ENCODE data around the gene DAGLB.
"Not testable (repeated sequence)": the region's sequence is repeated elsewhere in the genome, so short reads cannot be mapped to it uniquely, and the experiment has no call there.

Gene DAGLB

DNA sequence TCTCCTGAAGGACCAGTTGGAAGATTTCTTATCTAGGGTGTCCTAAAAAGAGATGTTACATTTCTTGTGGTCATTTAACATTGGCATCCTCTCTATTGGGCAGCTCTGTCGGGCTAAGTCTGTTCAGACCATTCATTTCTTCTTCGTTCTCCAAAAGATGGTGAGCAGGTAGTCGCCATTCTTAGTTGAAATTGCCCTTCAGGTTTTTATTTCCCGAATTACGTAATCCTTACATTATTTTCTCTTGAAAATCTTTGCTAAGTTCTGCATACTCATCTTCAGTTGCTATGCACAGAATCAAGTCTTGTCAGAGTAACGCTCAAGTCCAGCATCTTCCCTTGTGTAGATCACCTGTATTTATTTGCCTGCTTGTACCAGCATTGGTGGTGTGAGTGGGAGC lies 53.6 kb downstream of the DAGLB start:
- DNase-seq = no peak

DNA sequence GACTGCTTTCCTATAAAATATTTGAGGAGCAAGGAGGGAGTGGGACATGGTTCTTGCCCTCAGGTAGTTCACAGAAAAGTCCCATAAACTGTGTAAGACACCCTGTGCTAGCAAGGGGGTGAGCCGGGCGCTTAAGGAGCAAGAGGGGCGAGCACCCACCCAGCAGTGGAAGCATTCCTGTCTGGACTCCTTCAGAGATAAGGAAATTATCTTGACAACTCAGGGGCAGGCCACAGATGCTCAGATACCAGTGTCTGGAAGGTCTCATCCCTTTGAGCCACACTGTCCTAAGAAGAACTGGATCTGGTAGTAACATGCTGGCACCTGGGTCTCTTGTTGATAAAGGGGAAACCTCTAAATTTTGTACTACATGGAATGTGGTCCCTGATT lies 54.1 kb downstream of the DAGLB start:
- no peak for DNase-seq

DNA sequence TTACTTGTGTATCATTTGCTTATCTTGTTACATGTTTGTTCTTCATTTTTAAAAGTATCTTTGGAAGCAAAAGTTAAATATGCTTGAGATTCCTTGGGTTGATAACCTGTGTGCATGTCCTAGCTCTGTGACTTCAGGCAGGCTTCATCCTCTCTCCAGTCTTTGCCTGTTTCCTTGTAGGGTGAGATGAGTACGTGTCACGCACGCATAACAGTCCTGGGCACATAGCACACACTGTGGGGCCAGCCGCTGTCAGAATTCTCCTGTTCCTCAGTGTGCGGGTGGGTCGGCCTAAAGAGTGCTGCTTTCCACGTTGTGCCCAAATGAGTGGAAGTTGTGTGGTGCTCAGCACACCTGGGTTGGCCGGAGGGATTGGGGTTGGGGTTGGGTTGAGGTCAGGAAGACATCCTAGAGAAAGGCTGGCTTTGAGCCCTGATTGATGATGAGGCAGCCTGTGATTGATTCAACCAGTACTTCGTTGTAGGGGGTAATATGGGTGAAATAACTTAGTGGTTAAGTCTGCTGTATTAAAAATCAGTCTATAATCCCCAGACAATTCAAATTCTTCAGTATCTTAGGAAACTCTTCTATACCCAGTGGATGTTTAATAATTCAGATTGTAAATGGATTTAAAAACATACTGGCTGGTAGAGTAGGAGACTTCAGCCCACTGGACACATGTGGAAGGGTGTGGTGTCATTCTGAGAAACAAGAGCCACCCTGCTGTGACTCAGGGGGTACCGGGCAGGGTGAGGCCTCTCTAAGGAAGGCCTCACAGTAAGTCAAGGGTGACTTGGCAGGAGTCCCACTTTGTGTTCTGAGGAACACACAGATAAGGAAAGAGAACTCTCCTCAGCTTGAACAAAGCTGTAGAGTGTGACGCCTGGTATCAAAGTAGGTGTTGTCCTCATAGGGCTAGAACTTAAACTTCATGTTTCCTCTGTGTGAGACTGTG lies 54.8 kb downstream of the DAGLB start:
- no peak for DNase-seq

DNA sequence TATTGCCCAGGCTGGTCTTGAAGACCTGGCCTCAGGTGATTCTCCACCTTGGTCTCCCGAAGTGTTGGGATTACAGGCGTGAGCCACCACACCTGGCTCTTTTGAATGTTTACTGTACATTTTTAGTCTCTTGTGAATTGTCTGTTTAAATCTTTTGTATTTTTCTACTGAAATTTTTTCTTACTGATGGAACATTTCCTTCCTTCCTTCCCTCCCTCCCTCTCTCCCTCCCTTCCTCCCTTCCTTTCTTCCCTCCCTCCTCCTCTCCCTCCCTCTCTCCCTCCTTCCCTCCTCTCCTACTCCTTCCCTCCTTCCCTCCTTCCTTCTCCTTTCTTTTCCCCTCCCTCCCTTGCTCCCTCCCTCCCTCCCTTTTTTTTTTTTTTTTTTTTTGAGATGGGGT lies 58.0 kb downstream of the DAGLB start:
- no peak for DNase-seq

DNA sequence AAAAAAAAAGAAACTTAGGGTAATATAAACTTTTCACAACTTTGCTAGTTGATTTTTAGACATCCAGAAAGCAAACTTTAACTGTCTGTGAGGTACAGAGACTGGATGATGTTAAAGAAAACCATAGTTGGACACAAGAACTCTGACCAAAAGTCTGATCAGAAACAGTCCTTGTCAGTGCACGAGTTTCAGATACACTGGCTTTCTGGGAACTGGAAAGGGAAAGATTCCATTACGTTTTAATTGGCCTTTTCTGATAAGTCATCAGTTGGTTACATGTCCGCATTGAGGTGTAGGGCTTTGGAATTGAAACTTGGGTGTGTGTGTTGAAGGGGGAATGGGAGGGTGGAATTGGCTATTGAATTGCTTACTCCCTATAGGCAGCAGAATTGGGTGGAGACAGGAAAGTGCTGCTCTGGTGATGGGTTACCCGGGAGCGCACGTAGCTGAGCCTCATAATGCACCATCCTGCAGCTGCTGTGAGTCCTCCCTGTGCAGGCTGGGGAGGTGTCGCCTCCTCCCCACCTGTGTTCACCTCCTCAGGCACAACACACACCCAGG lies 59.9 kb downstream of the DAGLB start:
- no peak for DNase-seq

DNA sequence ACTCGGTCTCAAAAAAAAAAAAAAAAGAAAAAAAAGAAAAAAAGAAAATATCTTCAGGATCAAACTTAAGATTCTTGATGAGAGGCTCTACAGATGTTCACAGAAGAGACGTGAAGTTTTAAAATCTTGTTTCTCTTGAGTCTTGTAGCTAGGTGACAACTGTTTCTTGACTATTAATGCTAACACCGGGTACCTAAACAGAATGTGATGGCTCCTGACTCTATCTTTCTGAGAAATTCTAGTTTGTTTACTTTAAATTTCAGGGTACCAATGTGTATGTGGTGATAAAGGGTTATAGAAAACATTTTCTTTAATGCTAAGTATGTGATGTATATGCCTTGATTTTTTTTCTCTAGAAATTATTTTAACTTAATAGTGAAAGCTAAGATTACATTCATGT lies 61.0 kb downstream of the DAGLB start:
- no peak for DNase-seq

DNA sequence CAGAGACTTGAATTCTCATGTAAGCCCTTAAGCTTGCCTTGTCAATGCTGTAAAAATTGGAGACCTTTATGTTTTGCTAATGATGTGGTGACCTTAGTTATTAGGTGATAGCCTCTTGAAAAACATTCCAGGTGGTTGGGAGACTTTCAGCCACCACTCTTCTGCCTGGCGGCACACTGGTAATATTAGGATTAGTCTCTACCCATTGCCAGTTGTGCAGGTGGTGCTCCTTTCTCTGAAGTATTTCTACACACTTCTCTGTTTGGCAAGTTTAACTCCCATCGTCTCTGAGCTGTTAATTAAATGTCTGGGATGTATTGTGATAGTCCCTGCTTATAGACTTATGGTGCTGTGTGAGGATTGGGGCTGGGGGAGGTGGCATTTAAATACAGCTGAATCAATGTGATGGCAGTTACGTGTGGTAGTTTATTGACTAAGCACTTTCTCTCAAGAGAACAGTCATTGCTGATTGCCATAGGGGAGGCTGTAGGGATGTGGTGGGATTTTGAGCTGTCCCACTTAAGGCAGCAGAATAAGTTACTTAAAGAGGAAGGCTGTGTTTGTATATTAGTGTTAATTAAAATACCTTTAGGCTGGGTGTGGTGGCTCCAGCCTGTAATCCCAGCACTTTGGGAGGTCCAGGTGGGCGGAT lies 61.7 kb downstream of the DAGLB start:
- no peak for DNase-seq

DNA sequence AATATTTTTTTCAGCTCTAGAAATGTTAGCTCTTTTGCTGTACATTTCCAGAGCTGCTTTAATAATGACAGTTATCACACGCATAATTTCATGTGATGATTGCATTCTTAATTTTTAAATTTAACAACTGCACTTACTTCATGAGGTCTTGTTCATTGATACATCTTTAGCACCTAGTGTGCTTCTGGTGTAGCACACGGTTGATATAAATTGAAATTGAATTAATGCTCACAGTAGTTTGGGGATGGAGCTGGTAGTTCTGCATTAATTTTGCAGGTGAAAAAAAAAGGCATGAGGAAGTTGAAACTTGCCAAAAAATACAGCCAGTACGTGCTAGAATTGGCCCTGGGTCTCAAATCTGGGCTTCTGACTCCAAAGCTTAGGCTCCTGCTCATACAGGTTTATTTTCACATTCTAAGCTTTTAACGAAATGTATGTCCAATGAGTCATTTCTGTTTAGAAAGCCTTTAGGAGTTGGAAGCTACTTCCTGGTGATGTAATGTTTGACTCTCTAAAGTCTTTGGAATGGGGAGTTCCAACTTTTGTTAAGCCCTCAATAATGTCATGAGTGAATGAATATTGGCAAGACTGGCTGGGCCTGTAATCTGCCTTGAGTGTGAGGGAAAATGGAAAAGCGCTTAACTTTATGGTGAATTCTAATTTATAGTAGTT lies 62.5 kb downstream of the DAGLB start:
- DNase-seq = no peak

DNA sequence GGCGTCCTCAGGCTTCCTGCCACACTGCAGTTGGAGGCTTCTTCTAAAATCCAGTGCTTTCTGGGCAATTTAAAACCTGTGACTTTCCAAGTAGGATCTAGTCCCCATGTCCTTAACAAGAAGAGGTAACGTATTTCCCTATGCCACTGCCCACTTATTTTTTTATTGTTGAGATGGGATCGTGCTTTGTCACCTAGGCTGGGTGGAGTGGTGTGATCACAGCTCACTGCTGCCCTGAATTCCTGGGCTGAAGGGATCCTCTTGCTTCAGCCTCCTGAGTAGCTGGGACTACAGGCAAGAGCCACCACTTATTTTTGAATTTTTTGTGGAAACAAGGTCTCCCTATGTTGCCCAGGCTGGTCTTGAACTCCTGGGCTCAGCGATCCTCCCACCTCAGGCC lies 63.4 kb downstream of the DAGLB start:
- DNase-seq = no peak

DNA sequence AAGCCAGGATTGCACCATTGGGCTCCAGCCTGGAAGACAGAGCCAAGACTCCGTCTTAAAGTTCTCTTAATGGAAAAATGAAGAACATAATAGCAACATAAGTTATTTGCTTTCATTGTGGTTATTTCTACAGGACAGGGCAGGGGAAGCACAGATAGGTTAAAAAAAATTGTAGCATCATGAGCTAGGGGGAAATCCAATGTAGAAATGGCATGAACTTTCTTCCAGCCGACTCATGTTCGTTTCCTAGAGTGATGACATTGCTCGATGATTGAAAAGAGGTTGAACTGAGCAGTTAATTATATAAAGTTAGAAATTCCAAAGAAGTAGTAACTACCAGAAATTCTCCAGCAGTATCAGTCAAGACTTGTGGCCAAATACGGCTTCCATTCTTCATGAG lies 64.9 kb downstream of the DAGLB start:
- DNase-seq = no peak

DNA sequence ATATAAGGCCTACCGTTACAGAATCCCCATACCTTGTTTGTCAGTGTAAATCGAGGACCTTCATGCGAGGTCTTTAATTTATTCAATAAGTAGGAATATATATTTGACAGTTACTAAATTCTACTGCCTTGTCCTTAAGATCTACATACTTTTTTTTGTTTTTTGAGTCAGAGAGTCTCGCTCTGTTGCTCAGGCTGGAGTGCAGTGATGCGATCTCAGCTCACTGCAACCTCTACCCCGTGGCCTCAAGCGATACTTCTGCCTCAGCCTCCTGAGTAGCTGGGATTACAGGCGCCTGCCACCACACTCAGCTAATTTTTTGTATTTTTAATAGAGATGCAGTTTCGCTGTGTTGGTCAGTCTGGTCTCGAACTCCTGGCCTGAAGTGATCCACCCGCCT lies 65.9 kb downstream of the DAGLB start:
- DNase-seq = not testable (repeated sequence)

DNA sequence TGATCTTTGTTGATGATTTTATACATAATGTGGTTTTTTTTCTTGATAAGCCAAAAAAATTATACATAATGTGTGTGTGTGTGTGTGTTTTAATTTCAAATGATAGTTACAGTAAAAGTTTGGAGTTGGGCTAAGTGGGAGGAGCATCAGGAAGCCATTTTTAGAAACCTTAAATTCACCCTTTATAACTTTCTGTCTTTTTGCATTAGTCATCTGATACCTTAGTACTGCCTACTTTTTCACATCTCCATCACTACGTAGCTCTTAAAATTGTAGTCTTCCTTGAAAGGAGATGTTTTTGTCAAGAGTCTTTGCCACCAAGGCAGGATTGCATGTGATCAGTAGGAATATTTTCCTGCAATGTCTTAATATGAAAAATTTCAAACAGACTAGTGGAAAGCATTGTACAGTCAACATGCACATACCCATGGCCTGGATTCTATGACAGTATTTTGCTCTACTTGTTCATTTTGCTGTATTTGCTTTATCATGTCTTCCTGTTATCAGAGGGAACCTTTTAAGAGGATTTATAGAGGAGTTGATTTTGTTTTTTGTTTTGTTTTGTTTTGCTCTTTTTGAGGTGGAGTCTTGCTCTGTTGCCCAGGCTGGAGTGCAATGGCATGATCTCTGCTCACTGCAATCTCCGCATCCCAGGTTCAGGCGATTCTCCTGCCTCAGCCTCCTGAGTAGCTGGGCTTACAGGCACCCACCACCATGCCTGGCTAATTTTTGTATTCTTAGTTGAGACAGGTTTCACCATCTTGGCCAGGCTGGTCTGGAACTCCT lies 67.3 kb downstream of the DAGLB start:
- DNase-seq = no peak

DNA sequence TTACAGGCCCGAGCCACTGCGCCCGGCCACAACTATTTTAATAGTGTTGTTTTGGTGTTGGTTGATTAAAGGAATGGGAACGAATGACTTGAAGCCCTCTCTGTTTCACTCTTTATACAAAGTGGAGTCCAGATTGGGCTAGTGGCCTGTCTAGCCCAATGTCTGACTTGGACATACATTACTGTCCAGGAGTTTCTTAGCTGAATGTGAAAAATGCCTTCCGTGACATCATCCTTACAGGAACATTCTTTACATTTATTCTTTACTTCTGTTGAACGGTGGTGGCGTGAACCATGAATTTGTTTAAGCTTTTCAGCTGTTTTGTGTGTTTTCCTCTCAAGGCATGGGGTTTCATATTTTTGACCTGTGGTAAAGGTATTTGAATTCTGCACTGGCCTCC lies 67.9 kb downstream of the DAGLB start:
- DNase-seq = no peak

DNA sequence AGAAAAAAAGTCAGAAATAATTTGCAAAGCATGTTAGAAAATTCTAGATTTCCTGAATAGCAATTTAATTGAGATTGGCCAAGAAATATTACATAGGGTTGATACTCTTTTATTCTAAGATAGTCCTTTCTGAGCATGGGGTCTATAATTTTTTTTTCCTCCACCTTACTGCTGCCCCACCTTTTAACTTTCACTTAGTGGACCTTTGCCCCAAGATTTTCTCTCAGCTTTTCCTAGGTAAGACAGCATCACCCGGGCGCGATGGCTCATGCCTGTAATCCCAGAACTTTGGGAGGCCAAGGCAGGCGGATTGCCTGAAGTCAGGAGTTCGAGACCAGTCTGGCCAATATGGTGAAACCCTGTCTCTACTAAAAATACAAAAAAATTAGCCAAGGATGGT lies 69.2 kb downstream of the DAGLB start:
- DNase-seq = not testable (repeated sequence)

DNA sequence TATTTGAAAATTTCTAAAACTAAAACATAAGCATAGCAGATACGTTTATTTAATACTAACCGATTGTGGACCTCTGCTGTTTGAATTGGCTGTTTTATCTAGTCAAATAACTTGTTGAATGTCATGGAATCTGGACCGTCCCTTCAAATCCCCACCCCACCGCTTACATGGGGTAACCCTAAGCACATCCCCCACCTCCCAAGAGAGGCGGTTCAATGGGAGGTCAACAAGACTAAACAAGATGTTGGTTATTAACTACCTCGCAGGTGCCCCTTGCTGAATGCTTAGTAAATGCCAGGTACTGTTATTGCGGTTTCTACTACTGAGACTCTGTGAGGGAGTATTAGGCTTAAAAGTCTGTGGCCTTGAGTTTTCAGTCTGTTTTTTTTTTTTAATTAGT lies 70.9 kb downstream of the DAGLB start:
- DNase-seq = no peak

DNA sequence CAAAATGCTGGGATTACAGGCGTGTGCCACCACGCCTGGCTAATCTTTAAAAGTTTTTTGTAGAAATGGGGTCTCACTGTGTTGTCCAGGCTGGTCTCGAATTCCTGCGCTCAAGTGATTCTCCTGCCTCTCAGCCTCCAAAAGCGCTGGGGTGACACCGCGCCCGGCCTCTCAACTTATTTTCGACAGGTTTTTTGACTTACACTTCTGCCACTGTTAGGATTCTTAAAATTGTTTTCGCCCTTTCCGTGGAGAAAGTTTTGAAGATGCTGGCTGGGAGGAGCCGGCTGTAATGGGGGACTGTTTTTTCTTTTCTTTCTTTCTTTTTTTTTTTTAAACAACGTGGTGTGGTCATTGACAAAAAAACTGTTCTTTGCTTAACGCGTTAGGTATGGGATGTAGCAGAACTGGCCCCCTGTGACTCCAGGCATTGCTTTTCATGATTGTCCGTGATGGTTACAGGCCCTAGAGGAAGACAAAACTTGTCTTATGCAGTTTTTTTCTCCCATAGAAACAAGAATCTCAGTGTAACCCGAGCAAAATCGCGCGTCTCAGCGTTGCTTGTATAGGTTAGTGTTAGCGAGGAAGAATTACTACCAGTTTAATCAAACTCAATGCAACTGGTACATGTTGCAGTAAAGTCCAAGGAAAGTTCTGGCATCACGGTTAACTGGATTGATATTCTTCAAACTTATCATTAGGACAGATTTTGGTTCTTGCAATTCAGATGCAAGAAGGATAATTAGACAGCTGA lies 72.2 kb downstream of the DAGLB start:
- no peak for DNase-seq

DNA sequence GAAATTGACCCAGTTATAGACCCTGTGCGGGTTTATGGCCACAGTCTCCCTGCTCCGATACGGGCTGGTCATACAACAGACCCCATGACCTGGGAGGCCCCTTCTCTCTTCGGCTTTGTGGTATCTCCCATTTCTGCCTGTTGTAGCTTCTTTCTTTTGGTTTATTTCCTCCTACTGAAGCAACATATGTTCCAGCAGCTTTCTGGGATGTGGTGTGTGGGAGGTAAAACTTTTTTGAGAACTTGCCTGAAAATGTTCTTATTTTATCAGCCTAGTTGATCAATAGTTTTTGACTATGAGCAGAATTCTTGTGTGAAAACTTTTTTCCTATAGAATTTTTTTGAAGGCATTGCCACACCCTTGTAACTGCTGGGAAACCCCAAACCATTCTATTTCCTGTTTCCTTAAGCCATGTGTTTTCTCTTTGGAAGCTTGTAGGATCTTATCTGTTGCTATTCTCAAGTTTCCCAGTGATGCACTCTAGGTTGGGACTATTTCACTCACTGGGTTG lies 80.0 kb downstream of the DAGLB start:
- no peak for DNase-seq

DNA sequence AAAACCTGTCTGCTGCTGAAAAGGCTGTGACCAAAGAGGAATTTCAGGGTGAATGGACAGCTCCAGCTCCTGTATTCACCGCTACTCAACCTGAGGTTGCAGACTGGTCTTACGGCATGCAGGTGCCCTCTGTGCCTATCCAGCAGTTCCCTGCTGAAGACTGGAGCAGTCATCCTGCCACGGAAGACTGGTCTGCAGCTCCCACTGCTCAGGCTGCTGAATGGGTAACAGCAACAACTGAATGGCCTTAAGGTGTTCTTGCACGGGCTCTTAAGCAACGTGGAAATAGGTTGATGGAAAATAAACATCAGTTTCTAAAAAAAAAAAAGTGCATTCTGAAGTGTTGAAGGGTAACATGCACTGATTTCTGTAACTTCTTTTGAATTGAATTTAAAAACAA lies 82.3 kb downstream of the DAGLB start:
- no peak for DNase-seq

DNA sequence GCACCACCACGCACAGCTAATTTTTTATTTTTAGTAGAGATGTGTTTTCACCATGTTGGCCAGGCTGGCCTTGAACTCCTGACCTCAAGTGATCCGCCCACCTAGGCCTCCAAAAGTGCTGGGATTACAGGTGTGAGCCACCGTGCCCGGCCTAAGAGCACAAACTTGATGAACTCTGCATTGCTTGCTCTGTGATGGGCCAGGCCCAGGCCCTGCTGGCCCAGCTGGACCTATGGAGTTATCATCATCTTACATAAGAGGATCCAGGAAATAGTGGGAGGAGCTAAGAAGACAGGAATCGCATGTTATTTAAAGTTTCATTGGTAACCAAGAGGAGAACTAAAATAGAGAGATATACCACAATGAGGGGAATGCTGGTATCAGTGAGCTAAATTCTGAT lies 86.9 kb downstream of the DAGLB start:
- DNase-seq = no peak

DNA sequence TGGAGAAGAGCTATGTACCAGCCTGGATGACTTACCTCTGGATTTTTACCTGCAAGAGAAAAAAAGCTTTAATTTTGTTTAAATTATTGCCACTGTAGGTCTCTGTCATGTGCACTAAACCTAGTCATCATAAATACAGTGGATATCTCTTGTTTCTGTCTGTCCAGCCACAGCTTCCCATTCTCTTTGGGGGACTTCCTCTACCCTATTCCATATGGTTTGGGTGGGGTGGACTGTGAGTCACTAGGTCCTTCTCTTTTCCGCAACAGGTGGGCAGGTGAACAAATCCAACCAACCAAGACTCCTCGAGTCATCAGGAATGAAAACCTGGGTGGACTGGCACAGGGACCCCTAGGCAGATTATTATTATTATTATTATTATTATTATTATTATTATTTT lies 88.0 kb downstream of the DAGLB start:
- no peak for DNase-seq

Measured in midbrain (tissue), 1 donor.